HG03135 (cell line): ENCODE measurements around the gene MAP2.
"Not testable (repeated sequence)": the region's sequence is repeated elsewhere in the genome, so short reads cannot be mapped to it uniquely, and the experiment has no call there.

ENCODE experiments used
- ATAC-seq: cut with Tn5 transposase; IDR thresholded peaks from one replicate; pipeline ENCODE4 v1.9.1; 2021; ENCODE audit warnings: mild to moderate bottlenecking, moderate library complexity; ENCODE audit not compliant: unreplicated experiment

Gene MAP2

GRCh38 chr2:209581040-209581439 lies 157.2 kb downstream of the MAP2 start:
- ATAC-seq: no peak

- no peak for ATAC-seq
These were observed 158.4 kb downstream of the MAP2 start for GRCh38 chr2:209582281-209582680.

DNA sequence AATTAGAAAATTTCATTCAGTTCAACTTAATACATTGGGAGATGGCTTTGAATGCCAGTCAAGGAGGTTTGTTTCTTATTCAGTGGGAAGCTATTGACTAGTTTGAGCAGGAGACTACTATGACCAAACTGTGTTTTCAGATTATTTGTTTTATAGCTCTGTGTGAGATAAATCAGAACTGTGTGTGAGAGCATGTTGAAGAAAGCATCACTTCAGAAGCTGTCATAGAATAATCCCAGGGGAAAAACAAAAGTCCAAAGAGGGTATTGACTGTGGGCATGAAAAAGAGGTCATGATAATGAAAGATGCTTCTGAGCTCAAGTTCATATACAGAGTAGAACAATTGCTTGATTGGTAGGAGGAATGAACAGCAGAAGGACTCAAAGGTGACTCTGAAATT lies 160.6 kb downstream of the MAP2 start:
- ATAC-seq: no peak

- ATAC-seq: no peak
These were observed 161.1 kb downstream of the MAP2 start for GRCh38 chr2:209584915-209585314.

DNA sequence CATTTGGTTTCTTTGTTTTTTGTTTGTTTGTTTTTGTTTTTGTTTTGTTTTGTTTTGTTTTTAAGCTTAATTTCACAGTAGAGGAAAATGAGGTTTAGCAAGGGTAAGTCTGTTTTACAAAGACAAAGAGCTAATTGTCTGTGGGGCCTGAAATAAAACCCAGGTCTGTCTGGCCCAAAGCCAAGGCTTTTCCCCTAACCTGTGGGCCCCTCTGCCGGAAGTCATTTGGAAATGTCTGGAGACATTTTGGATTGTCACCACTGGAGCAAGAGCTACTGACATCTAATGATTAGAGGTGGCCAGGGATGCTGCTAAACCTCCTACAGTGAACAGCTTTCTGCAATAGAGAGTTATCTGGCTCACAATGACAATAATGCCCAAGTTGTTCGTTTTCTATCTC lies 167.2 kb downstream of the MAP2 start:
- ATAC-seq: no peak

DNA sequence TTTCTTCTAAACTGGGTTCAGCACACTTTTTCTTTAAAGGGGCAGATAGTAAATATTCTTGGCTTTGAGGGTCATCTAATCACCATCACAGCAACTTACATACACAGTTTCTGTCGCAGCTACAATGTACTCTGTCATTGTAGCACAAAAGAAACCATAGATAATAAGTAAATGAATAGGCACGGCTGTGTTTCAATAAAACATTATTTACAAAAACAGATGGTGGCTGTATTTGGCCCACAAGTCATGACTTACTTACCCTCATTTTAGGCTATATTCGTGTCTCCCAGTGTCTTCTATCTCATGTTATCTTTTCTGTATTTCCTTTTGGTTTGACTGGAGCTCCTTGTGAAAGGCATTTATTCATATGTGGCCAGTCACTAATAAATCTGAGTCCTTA lies 168.3 kb downstream of the MAP2 start:
- ATAC-seq: no peak

- ATAC-seq: no peak
These were observed 170.1 kb downstream of the MAP2 start for GRCh38 chr2:209593930-209594329.

DNA sequence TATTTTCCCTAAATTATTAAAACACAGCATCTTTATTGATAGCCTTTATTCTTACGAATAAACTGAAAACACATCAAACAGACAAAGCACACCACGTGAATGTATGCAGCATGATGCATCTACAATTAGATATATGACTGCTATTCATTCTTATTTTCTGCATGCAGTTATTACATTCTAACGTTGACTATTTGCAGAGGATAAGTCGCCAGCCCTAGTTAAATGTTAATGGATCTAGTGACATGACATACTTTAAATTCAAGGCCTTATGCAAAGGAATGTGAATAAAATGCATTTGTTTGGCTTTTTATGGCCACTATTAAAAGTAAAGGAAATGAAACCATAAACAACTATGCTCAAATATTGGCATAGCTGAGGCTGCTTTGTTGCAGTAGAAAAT lies 172.4 kb downstream of the MAP2 start:
- no peak for ATAC-seq

DNA sequence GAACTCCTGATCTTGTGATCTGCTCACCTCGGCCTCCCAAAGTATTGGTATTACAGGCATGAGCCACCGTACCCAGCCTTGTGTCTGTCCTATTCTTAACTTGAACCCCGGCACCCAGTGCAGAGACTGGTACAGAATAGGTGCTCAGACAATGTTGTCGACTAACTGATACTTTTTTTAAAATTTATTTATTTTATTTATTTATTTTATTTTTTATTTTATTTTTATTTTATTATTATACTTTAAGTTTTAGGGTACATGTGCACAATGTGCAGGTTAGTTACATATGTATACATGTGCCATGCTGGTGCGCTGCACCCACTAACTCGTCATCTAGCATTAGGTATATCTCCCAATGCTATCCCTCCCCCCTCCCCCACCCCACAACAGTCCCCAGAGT lies 174.4 kb downstream of the MAP2 start:
- not testable (repeated sequence) for ATAC-seq

- ATAC-seq: no peak
These were observed 176.7 kb downstream of the MAP2 start for GRCh38 chr2:209600341-209601171.

DNA sequence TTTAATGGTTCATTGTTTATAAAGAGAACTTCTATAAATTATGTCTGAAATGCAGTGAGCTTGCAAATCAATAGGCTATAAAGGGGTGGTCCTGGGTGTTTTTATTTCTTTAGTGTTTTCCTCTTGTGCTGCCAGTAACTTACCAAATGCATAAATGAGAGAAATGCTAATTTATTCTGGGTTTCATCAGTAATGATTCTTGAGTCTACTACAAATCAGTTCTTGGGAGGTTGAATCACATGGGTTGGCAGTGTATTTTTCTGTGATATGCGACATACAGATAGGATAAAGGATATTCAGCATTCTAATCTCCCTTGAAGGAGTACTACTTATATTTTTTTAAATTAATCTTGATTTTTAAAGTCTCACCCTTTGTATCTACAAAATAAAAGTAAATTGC lies 177.7 kb downstream of the MAP2 start:
- no peak for ATAC-seq

DNA sequence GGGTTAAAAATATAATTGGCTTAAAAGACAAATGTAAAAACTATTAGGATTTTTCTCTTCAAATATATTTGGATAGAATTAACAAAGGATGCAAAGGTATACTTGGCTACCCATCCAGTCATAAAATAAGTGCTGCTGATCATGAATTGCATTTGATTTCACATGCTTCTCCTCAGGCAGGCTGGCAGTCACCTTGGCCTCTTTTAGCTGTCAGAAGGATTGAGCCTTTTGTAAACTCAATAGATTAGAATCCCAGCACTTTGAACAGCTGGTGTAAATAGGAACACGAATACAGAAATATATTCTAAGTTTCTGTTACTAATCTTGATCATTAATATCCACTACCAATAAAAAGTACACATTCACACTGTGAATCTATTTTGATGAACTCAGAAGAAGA lies 178.4 kb downstream of the MAP2 start:
- ATAC-seq: no peak

GRCh38 chr2:209609531-209609930 lies 185.7 kb downstream of the MAP2 start:
- no peak for ATAC-seq

DNA sequence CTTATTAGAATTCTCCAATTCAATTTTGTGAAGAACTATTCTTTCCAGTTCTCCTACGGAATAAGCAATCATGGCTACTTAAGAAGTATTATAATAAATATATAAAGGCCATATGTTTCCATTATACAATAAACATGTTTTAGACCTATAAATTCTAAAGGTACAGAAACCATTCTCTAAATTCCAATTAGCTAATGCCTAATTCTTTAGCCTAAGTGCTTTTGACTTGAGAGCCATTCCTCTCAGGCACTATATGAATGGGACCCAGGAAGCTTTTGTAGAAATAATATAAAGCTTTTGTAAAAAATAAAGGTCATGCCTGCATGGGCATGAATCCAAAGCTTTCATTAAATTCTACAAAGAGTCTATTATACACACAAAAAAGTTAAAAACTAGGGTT lies 186.8 kb downstream of the MAP2 start:
- no peak for ATAC-seq

DNA sequence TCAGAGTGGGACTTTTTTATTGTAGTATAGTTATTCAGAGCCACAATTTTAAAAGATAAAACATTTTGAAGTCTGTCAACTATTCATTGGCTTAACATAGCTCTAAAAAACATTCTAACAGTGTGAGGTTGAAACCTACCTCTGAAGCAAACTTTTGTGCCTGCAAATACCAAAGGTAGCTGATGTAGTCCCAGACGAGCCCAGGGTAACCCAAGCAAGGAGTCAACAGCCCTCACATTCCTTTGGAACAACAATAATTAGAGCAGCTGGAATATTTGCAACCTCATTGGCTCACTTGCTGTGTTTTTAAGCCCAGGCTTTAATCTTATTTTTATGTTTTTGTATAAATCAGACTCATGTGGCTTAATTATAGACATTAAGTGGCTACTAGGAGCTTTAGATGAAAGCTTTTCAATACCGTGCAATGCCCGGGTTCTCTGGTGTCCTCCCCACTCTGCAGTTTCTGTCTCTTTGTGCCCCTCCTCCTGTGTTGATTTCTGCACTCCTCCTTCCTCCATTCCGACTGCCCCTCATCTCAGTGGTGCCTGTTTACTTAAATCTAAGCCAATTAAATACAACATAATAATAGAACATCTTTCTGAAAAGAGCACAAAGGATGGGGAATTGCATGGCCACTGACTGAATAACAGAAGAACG lies 189.9 kb downstream of the MAP2 start:
- ATAC-seq: no peak

GRCh38 chr2:209614690-209615369 lies 191.0 kb downstream of the MAP2 start:
- ATAC-seq: no peak

- ATAC-seq: no peak
These were observed 195.9 kb downstream of the MAP2 start for GRCh38 chr2:209619782-209620181.

GRCh38 chr2:209624192-209624938 lies 200.5 kb downstream of the MAP2 start:
- no peak for ATAC-seq

GRCh38 chr2:209629597-209629996 lies 205.8 kb downstream of the MAP2 start:
- no peak for ATAC-seq

DNA sequence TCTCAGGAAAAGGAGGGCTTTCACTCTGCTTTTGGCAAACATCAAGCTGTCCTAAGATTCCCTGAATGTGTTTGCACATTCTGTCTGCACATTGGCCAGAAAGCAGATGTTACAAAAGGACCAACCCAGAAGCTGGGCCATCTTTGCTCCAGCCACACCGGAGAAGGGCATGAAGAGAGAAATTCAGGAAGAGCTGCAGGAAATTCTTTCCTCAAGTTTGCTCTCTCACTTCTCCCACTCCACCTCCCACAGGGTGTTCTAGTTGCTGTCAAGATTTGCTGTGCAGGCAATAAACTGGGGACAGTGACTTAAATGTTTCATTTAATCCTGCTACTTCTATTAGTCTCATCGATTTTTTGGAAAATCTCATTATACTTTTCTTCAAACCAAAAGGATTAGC lies 210.1 kb downstream of the MAP2 start:
- ATAC-seq: no peak

DNA sequence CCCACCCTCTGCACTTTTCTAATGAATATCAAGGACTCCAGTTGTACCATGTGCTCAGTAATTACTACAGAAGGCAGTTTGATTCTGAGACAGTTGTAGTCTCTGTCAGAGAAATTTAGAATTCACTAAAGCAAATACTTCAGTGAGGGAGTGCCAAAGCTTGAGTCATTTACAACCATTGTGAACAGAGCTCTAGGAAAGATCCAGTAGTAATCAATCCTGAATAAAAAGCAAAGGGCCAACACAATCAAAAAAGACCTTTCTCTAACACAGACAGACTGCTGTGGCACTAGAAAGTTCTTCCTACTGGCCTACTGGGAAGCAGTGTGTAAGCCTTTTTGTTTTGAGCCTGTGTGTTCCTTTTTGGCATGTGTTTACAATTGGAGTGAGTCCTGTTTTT lies 212.2 kb downstream of the MAP2 start:
- no peak for ATAC-seq
